ENCODE results near the gene TXNIP.

TXNIP gene

GRCh38 chr1:146020058-146021049 is 24.0 kb upstream of the TXNIP start:
- no peak overlapping the region for H3K27ac Mint-ChIP-seq
- H3K4me3 Mint-ChIP-seq: no peak overlapping the region
- no peaks in the 10 kb centered on the region for H3K9me3 Mint-ChIP-seq (ENCODE audit: low read depth)
- peaks cover 22% of the 10 kb centered on the region for H3K27me3 Mint-ChIP-seq
- H3K36me3 Mint-ChIP-seq: no peaks in the 10 kb centered on the region
- H3K4me1 Mint-ChIP-seq (ENCODE audit: low read depth): peaks cover 6% of the 10 kb centered on the region

- Mint-ChIP-seq H3K9me3 (ENCODE audit: low read depth) (no peaks in the 10 kb centered on the region), H3K27me3 (peaks cover 22% of the 10 kb centered on the region), H3K36me3 (no peaks in the 10 kb centered on the region), H3K4me3 (peak overlapping the region; percentile 32), H3K4me1 (ENCODE audit: low read depth) (peaks cover 6% of the 10 kb centered on the region), H3K27ac (no peak overlapping the region)
These were observed 23.1 kb upstream of the TXNIP start for GRCh38 chr1:146019231-146020057.

- no peaks in the 10 kb centered on the region for H3K36me3 Mint-ChIP-seq
- H3K9me3 Mint-ChIP-seq (ENCODE audit: low read depth): no peaks in the 10 kb centered on the region
- H3K27me3 Mint-ChIP-seq: peaks cover 19% of the 10 kb centered on the region
- peaks cover 13% of the 10 kb centered on the region for H3K4me1 Mint-ChIP-seq (ENCODE audit: low read depth)
- H3K27ac Mint-ChIP-seq: peak overlapping the region; percentile 14
- H3K4me3 Mint-ChIP-seq: no peak overlapping the region
These were observed 20.5 kb upstream of the TXNIP start for GRCh38 chr1:146016891-146017290.

GRCh38 chr1:146013559-146013922 is 17.2 kb upstream of the TXNIP start:
- H3K4me1 Mint-ChIP-seq (ENCODE audit: low read depth): peaks cover 7% of the 10 kb centered on the region
- H3K4me3 Mint-ChIP-seq: no peak overlapping the region
- H3K9me3 Mint-ChIP-seq (ENCODE audit: low read depth): no peaks in the 10 kb centered on the region
- H3K27ac Mint-ChIP-seq: no peak overlapping the region
- H3K27me3 Mint-ChIP-seq: no peaks in the 10 kb centered on the region
- no peaks in the 10 kb centered on the region for H3K36me3 Mint-ChIP-seq

- H3K27ac Mint-ChIP-seq: peak overlapping the region; percentile 0
- H3K36me3 Mint-ChIP-seq: no peaks in the 10 kb centered on the region
- H3K4me1 Mint-ChIP-seq (ENCODE audit: low read depth): peaks cover 8% of the 10 kb centered on the region
- no peak overlapping the region for H3K4me3 Mint-ChIP-seq
- H3K27me3 Mint-ChIP-seq: no peaks in the 10 kb centered on the region
- no peaks in the 10 kb centered on the region for H3K9me3 Mint-ChIP-seq (ENCODE audit: low read depth)
These were observed 16.6 kb upstream of the TXNIP start for GRCh38 chr1:146012703-146013558.

- no peaks in the 10 kb centered on the region for H3K27me3 Mint-ChIP-seq
- H3K4me1 Mint-ChIP-seq (ENCODE audit: low read depth): peaks cover 28% of the 10 kb centered on the region
- no peaks in the 10 kb centered on the region for H3K9me3 Mint-ChIP-seq (ENCODE audit: low read depth)
- H3K27ac Mint-ChIP-seq: peak overlapping the region; percentile 24
- no peak overlapping the region for H3K4me3 Mint-ChIP-seq
- H3K36me3 Mint-ChIP-seq: no peaks in the 10 kb centered on the region
These were observed 13.9 kb upstream of the TXNIP start for GRCh38 chr1:146010126-146010738.

- Mint-ChIP-seq H3K4me3 (peak overlapping the region; percentile 79), H3K27ac (peak overlapping the region; percentile 86), H3K4me1 (ENCODE audit: low read depth) (peaks cover 42% of the 10 kb centered on the region), H3K36me3 (no peaks in the 10 kb centered on the region), H3K27me3 (no peaks in the 10 kb centered on the region), H3K9me3 (ENCODE audit: low read depth) (no peaks in the 10 kb centered on the region)
These were observed 11.2 kb upstream of the TXNIP start for GRCh38 chr1:146007489-146008133.

- Mint-ChIP-seq H3K36me3 (no peaks in the 10 kb centered on the region), H3K4me3 (peak overlapping the region; percentile 2), H3K4me1 (ENCODE audit: low read depth) (peaks cover 79% of the 10 kb centered on the region), H3K27ac (peak overlapping the region; percentile 73), H3K9me3 (ENCODE audit: low read depth) (no peaks in the 10 kb centered on the region), H3K27me3 (no peaks in the 10 kb centered on the region)
These were observed 5.3 kb upstream of the TXNIP start for GRCh38 chr1:146001709-146002108.

GRCh38 chr1:145999321-146000024 is 3.1 kb upstream of the TXNIP start:
- peak overlapping the region; percentile 98 for H3K4me3 Mint-ChIP-seq
- peaks cover 5% of the 10 kb centered on the region for H3K36me3 Mint-ChIP-seq
- no peaks in the 10 kb centered on the region for H3K9me3 Mint-ChIP-seq (ENCODE audit: low read depth)
- peak overlapping the region; percentile 99 for H3K27ac Mint-ChIP-seq
- H3K27me3 Mint-ChIP-seq: no peaks in the 10 kb centered on the region
- peaks cover 65% of the 10 kb centered on the region for H3K4me1 Mint-ChIP-seq (ENCODE audit: low read depth)

GRCh38 chr1:145997718-145998023 is 1.3 kb upstream of the TXNIP start:
- no peaks in the 10 kb centered on the region for H3K27me3 Mint-ChIP-seq
- no peaks in the 10 kb centered on the region for H3K9me3 Mint-ChIP-seq (ENCODE audit: low read depth)
- H3K36me3 Mint-ChIP-seq: peaks cover 19% of the 10 kb centered on the region
- peak overlapping the region; percentile 99 for H3K27ac Mint-ChIP-seq
- H3K4me3 Mint-ChIP-seq: peak overlapping the region; percentile 98
- H3K4me1 Mint-ChIP-seq (ENCODE audit: low read depth): peaks cover 68% of the 10 kb centered on the region

- peaks cover 22% of the 10 kb centered on the region for H3K36me3 Mint-ChIP-seq
- H3K27ac Mint-ChIP-seq: peak overlapping the region; percentile 99
- peak overlapping the region; percentile 98 for H3K4me3 Mint-ChIP-seq
- H3K27me3 Mint-ChIP-seq: no peaks in the 10 kb centered on the region
- peaks cover 73% of the 10 kb centered on the region for H3K4me1 Mint-ChIP-seq (ENCODE audit: low read depth)
- H3K9me3 Mint-ChIP-seq (ENCODE audit: low read depth): no peaks in the 10 kb centered on the region
These were observed 788 bp upstream of the TXNIP start for GRCh38 chr1:145997016-145997717.

GRCh38 chr1:145995964-145996432 is 381 bp downstream of the TXNIP start:
- H3K4me3 Mint-ChIP-seq: peak overlapping the region; percentile 98
- no peaks in the 10 kb centered on the region for H3K9me3 Mint-ChIP-seq (ENCODE audit: low read depth)

More at GRCh38 chr1:145995964-145996432, 381 bp downstream of the TXNIP start:
- H3K4me1 Mint-ChIP-seq (ENCODE audit: low read depth): peaks cover 74% of the 10 kb centered on the region
- H3K36me3 Mint-ChIP-seq: peaks cover 22% of the 10 kb centered on the region
- no peaks in the 10 kb centered on the region for H3K27me3 Mint-ChIP-seq
- H3K27ac Mint-ChIP-seq: peak overlapping the region; percentile 99

Data from activated naive CD8-positive, alpha-beta T cell (primary cell).